HG03565 (cell line): ENCODE measurements around the gene UPP1.
"Not testable (repeated sequence)": the region's sequence is repeated elsewhere in the genome, so short reads cannot be mapped to it uniquely, and the experiment has no call there.

Experiments used
- ATAC-seq: cut with Tn5 transposase; IDR thresholded peaks from one replicate; pipeline ENCODE4 v1.9.1; 2021; ENCODE audit warnings: mild to moderate bottlenecking, moderate library complexity; ENCODE audit not compliant: unreplicated experiment

UPP1 gene

GRCh38 chr7:48109848-48110663 is 21.0 kb downstream of the UPP1 start:
- ATAC-seq = peak; percentile 82

- ATAC-seq = no peak
Measured at GRCh38 chr7:48110868-48111267, 21.8 kb downstream of the UPP1 start.

GRCh38 chr7:48111596-48111995 is 22.5 kb downstream of the UPP1 start:
- no peak for ATAC-seq

GRCh38 chr7:48112401-48113165 is 23.5 kb downstream of the UPP1 start:
- ATAC-seq = no peak

GRCh38 chr7:48113275-48113674 is 24.2 kb downstream of the UPP1 start:
- ATAC-seq = no peak

GRCh38 chr7:48114115-48114514 is 25.1 kb downstream of the UPP1 start:
- ATAC-seq = no peak

- ATAC-seq = no peak
Measured at GRCh38 chr7:48114589-48114988, 25.5 kb downstream of the UPP1 start.

GRCh38 chr7:48116043-48116442 is 27.0 kb downstream of the UPP1 start:
- no peak for ATAC-seq

- ATAC-seq = no peak
Measured at GRCh38 chr7:48118041-48118440, 29.0 kb downstream of the UPP1 start.

- not testable (repeated sequence) for ATAC-seq
Measured at GRCh38 chr7:48120536-48120935, 31.5 kb downstream of the UPP1 start.

- no peak for ATAC-seq
Measured at GRCh38 chr7:48126037-48126436, 37.0 kb downstream of the UPP1 start.

GRCh38 chr7:48130658-48131108 is 41.6 kb downstream of the UPP1 start:
- ATAC-seq = peak; percentile 89

- no peak for ATAC-seq
Measured at GRCh38 chr7:48132792-48133191, 43.7 kb downstream of the UPP1 start.

GRCh38 chr7:48139459-48139858 is 50.4 kb downstream of the UPP1 start:
- ATAC-seq = no peak

- no peak for ATAC-seq
Measured at GRCh38 chr7:48140001-48140681, 51.1 kb downstream of the UPP1 start.

- ATAC-seq = no peak
Measured at GRCh38 chr7:48141521-48141920, 52.5 kb downstream of the UPP1 start.

GRCh38 chr7:48144291-48144768 is 55.3 kb downstream of the UPP1 start:
- no peak for ATAC-seq

- ATAC-seq = no peak
Measured at GRCh38 chr7:48147078-48147591, 58.1 kb downstream of the UPP1 start.

GRCh38 chr7:48147690-48148089 is 58.6 kb downstream of the UPP1 start:
- not testable (repeated sequence) for ATAC-seq

GRCh38 chr7:48148311-48148710 is 59.2 kb downstream of the UPP1 start:
- ATAC-seq = no peak

GRCh38 chr7:48149058-48149457 is 60.0 kb downstream of the UPP1 start:
- ATAC-seq = no peak
